HCT116 (cell line): ENCODE data around the gene VASH1. TPM values are rescaled to one million over a fixed set of nuclear protein-coding genes. Genes with fewer than 3 reads are reported as not detected.

ENCODE experiments used
- ATAC-seq: fragments of 200-7000 bp; cut with Tn5 transposase; 2 replicates; pipeline ENCODE4 v1.9.1; 2020; ENCODE audit warnings: mild to moderate bottlenecking, moderate library complexity
- BruUV-seq: library from RNA; stranded (reverse); fragments of 400-500 nt; replicated peaks from 2 replicates; lab custom pipeline; 2021; lab: Mats Ljungman, UMichigan
- CTCF ChIA-PET: fragments of 300-600 bp; sonication (Branson Sonifier 250); formaldehyde crosslinking; loops from one replicate; lab custom pipeline; 2021; ENCODE audit warnings: antibody characterized with exemption; lab: Charles Lee
- POLR2A ChIA-PET: fragments of 300-600, 350-600 bp; sonication (Branson Sonifier 250); formaldehyde crosslinking; loops from one replicate; lab custom pipeline; 2021; ENCODE audit warnings: antibody characterized with exemption; lab: Charles Lee
- RAD21 ChIA-PET, 2 experiments: fragments of 300-600 bp; sonication (Branson Sonifier 250); formaldehyde crosslinking; loops; one replicate each; lab custom pipeline; 2023; ENCODE audit warnings: low total read pairs in 2 of 2; ENCODE audit not compliant: uncharacterized antibody in 2 of 2, unreplicated experiment in 2 of 2, low non-redundant PET in 1 of 2; lab: Charles Lee
- DNase-seq: peaks from one replicate; pipeline ENCODE4 v3.0.0-alpha.2; 2010; ENCODE audit warnings: low read depth, low spot score
- H2AFZ ChIP-seq: fragments of 200-600 bp; shearing (Covaris generic), sonication (generic); 2 replicates; pipeline ENCODE4 v1.6.1; 2017; ENCODE audit warnings: low read depth, mixed run types, mixed read lengths, antibody characterized with exemption, low read length; ENCODE audit not compliant: poor library complexity, severe bottlenecking
- H3K27ac ChIP-seq: 2 replicates; pipeline ENCODE4 v1.5.1; 2012; ENCODE audit warnings: low read depth, low read length
- H3K27me3 ChIP-seq: fragments of 200-600 bp; sonication (generic); 2 replicates; pipeline ENCODE4 v1.6.1; 2016; ENCODE audit warnings: mixed run types, low read length, mixed read lengths; ENCODE audit not compliant: insufficient read depth
- H3K36me3 ChIP-seq, 2 experiments: fragments of 200-500 bp in 1 of 2; fragments of 200-600 bp in 1 of 2; sonication (Bioruptor generic) in 1 of 2; sonication (generic) in 1 of 2; 2 replicates each; pipeline versions ENCODE4 v1.5.1 to v1.6.1; 2014 to 2016; ENCODE audit warnings: low read length in 2 of 2, inconsistent platforms in 1 of 2, mixed read lengths in 1 of 2, mixed run types in 1 of 2; ENCODE audit not compliant: insufficient read depth in 2 of 2, control insufficient read depth in 1 of 2
- H3K4me1 ChIP-seq, 2 experiments: fragments of 200-600 bp in 1 of 2; sonication (generic) in 1 of 2; 2 replicates each; pipeline versions ENCODE4 v1.5.1 to v1.6.1; 2012 to 2017; ENCODE audit warnings: low read length in 2 of 2, inconsistent platforms in 1 of 2, mild to moderate bottlenecking in 1 of 2, mixed read lengths in 1 of 2, mixed run types in 1 of 2, moderate library complexity in 1 of 2; ENCODE audit not compliant: insufficient read depth in 2 of 2, control insufficient read depth in 1 of 2
- H3K4me2 ChIP-seq: fragments of 200-600 bp; sonication (generic); 2 replicates; pipeline ENCODE4 v1.6.1; 2017; ENCODE audit warnings: mixed run types, low read length, mixed read lengths
- H3K4me3 ChIP-seq, 2 experiments: fragments of 200-600 bp in 1 of 2; sonication (generic) in 1 of 2; replicated peaks in 1 of 2; 2 replicates each; pipeline ENCODE4 v1.5.1; 2011 to 2016; ENCODE audit warnings: low read length in 2 of 2, control low read depth in 1 of 2, low read depth in 1 of 2, mild to moderate bottlenecking in 1 of 2, mixed read lengths in 1 of 2, mixed run types in 1 of 2
- H3K79me2 ChIP-seq: fragments of 200-600 bp; sonication (generic); 2 replicates; pipeline ENCODE4 v1.6.1; 2017; ENCODE audit warnings: mild to moderate bottlenecking, mixed run types, low read length, moderate library complexity, mixed read lengths; ENCODE audit not compliant: insufficient read depth
- H3K9ac ChIP-seq: fragments of 200-600 bp; sonication (generic); 2 replicates; pipeline ENCODE4 v1.6.1; 2016; ENCODE audit warnings: low read length, mixed read lengths
- H3K9me2 ChIP-seq: fragments of 200-600 bp; sonication (generic), shearing (Covaris generic); 2 replicates; pipeline ENCODE4 v1.6.1; 2017; ENCODE audit warnings: mixed run types, mild to moderate bottlenecking, moderate library complexity; ENCODE audit not compliant: insufficient read depth
- H3K9me3 ChIP-seq, 2 experiments: fragments of 200-500 bp in 1 of 2; fragments of 200-600 bp in 1 of 2; sonication (Bioruptor generic) in 1 of 2; sonication (generic) in 1 of 2; 2 replicates each; pipeline ENCODE4 v1.6.1; 2014 to 2017; ENCODE audit warnings: low read length in 2 of 2, mixed read lengths in 2 of 2, inconsistent platforms in 1 of 2, low read depth in 1 of 2, mild to moderate bottlenecking in 1 of 2, mixed run types in 1 of 2, moderate library complexity in 1 of 2; ENCODE audit not compliant: control insufficient read depth in 1 of 2, insufficient read depth in 1 of 2
- H4K20me1 ChIP-seq: fragments of 200-600 bp; sonication (generic), shearing (Covaris generic); 2 replicates; pipeline ENCODE4 v1.6.1; 2017; ENCODE audit warnings: mixed run types, mild to moderate bottlenecking, moderate library complexity; ENCODE audit not compliant: insufficient read depth
- CBX3 ChIP-seq: IDR thresholded peaks from 2 replicates; pipeline ENCODE4 v1.6.1; 2012; ENCODE audit warnings: low read depth
- CEBPB ChIP-seq: IDR thresholded peaks from 2 replicates; pipeline ENCODE4 v1.6.1; 2012; ENCODE audit warnings: low read depth
- ELF1 ChIP-seq: IDR thresholded peaks from 2 replicates; pipeline ENCODE4 v1.6.1; 2012; ENCODE audit warnings: low read depth, borderline replicate concordance
- EZH2 ChIP-seq: fragments of 200-600 bp; sonication (generic); IDR thresholded peaks from 2 replicates; pipeline ENCODE4 v1.6.1; 2017; ENCODE audit warnings: antibody characterized with exemption, mixed run types
- EZH2phosphoT487 ChIP-seq: fragments of 200-600 bp; IDR thresholded peaks from 2 replicates; pipeline ENCODE4 v1.6.1; 2018; ENCODE audit warnings: antibody characterized with exemption, borderline replicate concordance
- POLR2A ChIP-seq: IDR thresholded peaks from 2 replicates; pipeline ENCODE4 v1.7.0; 2011; ENCODE audit warnings: borderline replicate concordance; ENCODE audit not compliant: insufficient read depth, insufficient read length; ENCODE audit errors: extremely low read depth
- RAD21 ChIP-seq: IDR thresholded peaks from 2 replicates; pipeline ENCODE4 v1.6.1; 2012; ENCODE audit warnings: low read depth, mild to moderate bottlenecking
- SIN3A ChIP-seq: IDR thresholded peaks from 2 replicates; pipeline ENCODE4 v1.6.1; 2012; ENCODE audit warnings: low read depth
- SP1 ChIP-seq: IDR thresholded peaks from 2 replicates; pipeline ENCODE4 v1.6.1; 2012; ENCODE audit warnings: low read depth
- SRF ChIP-seq: IDR thresholded peaks from 2 replicates; pipeline ENCODE4 v1.6.1; 2012; ENCODE audit warnings: low read depth
- TCF7L2 ChIP-seq: IDR thresholded peaks from 2 replicates; pipeline ENCODE4 v1.7.0; 2011; ENCODE audit warnings: borderline replicate concordance, inconsistent platforms; ENCODE audit not compliant: insufficient read depth, insufficient read length; ENCODE audit errors: extremely low read depth
- ZFX ChIP-seq: fragments of 450-650 bp; IDR thresholded peaks from 2 replicates; pipeline ENCODE4 v1.6.1; 2017
- ZNF274 ChIP-seq: fragments of 200-500 bp; sonication (Bioruptor generic); IDR thresholded peaks from 2 replicates; pipeline ENCODE4 v1.6.1; 2014; ENCODE audit warnings: mild to moderate bottlenecking, low read depth, low read length, inconsistent platforms
- intact Hi-C: fragments of 100-400 bp; cut with micrococcal nuclease; formaldehyde crosslinking; loops from 2 replicates; pipeline ENCODE4 v1.10.0; 2022
- total RNA-seq: library from RNA; stranded (reverse); gene quantifications from one replicate; pipeline ENCODE4 v1.2.1, GENCODE V29; 2021; ENCODE audit not compliant: unreplicated experiment
- TF ChIP-seq, protein P1 (sequence below): IDR thresholded peaks from 2 replicates; pipeline ENCODE4 v1.6.1; 2012
- TF ChIP-seq, protein P2 (sequence below): IDR thresholded peaks from 2 replicates; pipeline ENCODE4 v1.6.1; 2012
- TF ChIP-seq, protein P3 (sequence below): IDR thresholded peaks from 2 replicates; pipeline ENCODE4 v1.6.1; 2011; ENCODE audit warnings: mild to moderate bottlenecking, low read length, moderate library complexity; ENCODE audit not compliant: insufficient replicate concordance; ENCODE audit errors: extremely low read depth

The VASH1 gene
- total RNA-seq, 1 experiment from 2014 or later = 13.3 TPM

DNA sequence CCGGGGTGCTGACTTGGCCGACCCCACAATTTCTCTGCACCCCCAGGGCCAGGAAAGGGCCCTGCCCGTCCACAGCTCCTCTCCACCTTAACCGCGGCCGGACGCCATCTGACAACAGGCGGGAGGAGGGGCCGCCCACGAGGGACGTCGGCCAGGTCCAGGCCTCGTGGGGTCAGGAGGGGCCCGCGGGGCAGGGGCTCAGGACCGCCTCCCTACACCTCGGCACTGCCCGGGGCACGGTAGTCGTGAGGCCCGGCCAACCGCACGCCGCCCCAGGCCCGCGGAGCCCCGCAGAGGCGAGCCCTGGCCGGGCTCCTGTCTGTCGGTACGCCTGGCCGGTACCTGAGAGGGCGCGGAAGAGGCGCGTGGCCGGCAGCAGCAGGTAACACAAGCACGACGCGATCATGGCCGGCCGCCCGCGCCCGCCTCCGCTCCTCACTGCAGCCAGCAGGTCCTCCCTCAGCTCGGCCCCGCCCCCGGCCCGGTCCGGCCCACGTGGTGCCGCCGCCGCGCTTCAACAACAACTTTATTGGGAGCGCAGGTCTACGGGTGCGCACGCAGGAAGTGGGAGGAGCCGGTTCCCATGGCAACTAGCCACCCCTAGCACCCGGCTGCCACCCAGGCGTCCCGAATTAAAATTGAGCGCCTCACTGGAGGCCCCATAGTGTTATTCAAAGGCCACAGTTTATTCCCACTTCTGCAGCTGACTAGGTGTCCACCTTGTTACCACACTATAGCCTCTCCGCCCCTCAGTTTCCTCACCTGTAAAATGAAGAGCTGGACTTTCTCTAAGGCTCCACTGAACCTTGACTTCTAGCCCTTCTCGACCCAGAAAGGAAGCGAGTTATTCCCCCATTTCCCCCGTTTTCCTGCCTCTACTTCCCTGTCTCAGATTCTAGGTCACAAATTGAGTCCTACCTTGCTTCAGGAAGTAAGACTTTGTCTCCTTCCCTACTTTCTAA lies 51.4 kb downstream of the VASH1 start, which contains the start of gene ANGEL1 (continued):
- no peak for TF ChIP-seq ELF1
- peak; percentile 63 for TF ChIP-seq TCF7L2
- TF ChIP-seq, protein P1, sequence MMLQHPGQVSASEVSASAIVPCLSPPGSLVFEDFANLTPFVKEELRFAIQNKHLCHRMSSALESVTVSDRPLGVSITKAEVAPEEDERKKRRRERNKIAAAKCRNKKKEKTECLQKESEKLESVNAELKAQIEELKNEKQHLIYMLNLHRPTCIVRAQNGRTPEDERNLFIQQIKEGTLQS = no peak
- peak; percentile 77 for TF ChIP-seq POLR2A
- TF ChIP-seq, all 23 proteins: peak for 11

DNA sequence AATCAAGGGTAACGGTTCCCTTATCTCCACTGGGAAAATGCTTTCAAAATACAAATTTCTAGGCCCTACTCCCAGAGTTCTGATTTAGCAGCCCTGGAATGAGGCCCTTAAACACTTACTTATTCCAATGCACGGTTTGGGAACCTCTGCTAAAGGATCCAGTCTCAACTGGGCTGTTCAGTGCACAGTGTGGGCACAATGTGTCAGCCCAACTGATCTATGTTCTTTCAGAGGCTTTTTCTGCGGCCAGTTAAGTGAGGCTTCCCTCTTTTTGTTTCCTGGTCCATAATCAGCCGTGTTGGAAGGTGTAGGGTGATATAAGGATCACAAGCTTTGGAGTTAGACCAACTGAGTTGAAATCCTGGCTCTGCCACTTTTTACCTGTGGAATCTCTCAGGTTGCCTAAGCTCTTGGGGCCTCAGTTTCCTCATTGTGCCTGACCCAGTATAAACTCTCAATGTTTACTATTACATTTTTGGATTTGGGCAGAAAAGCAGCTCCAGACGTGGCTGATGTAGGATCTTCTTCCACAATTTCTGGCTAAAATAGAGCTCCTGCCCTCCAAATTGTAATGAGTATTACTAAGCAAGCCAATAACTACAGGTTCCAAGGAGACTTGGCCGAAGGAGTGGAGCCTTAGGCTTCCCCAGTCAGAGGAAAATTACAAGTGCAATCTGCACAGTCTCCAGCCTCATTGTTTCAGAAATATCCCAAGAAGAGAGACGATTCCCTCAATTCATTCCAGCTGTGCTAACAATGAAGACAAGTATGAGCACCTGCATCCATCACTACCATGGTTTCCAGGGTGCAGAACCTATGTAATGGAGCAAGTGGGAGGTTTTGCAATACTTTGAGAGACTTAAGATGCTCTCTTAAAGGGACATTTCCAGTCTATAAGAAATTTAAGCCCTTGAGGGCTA lies 53.7 kb downstream of the VASH1 start:
- no TSS peak for BruUV-seq
- DNase-seq (no peak), ATAC-seq (no peak)
- POLR2A ChIA-PET = no interaction called here
- Histone ChIP-seq H3K79me2 (peaks cover 18% of the 10 kb centered on the region), H2AFZ (no peak overlapping the region), H3K36me3 (no peaks in the 10 kb centered on the region), H3K9ac (no peak overlapping the region), H3K27me3 (peaks cover under 1% of the 10 kb centered on the region; the same call in 1 of the 2 replicates), H3K27ac (no peak overlapping the region), H4K20me1 (no peaks in the 10 kb centered on the region), H3K4me3 (no peak overlapping the region), H3K4me1 (peaks cover 9 to 20% of the 10 kb centered on the region in 2 experiments), H3K9me2 (no peaks in the 10 kb centered on the region), H3K9me3 (no peaks in the 10 kb centered on the region), H3K4me2 (no peak overlapping the region)
- intact Hi-C loops = no loop called here
- CTCF ChIA-PET = interaction anchor here (1.9 kb wide), 1 partner anchor 30 kb away, joined by 4 read pairs; no protein-coding TSS in a partner anchor
- RAD21 ChIA-PET = no interaction called here
- TF ChIP-seq, protein P2, sequence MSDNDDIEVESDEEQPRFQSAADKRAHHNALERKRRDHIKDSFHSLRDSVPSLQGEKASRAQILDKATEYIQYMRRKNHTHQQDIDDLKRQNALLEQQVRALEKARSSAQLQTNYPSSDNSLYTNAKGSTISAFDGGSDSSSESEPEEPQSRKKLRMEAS = no peak
- TF ChIP-seq, protein P1 = no peak
- TF ChIP-seq CBX3 (no peak), EZH2phosphoT487 (no peak), CEBPB (no peak), POLR2A (no peak), TCF7L2 (no peak), ELF1 (no peak), SRF (no peak), RAD21 (no peak), SIN3A (no peak), ZNF274 (no peak), ZFX (no peak), SP1 (no peak), EZH2 (no peak)
- TF ChIP-seq, protein P3, sequence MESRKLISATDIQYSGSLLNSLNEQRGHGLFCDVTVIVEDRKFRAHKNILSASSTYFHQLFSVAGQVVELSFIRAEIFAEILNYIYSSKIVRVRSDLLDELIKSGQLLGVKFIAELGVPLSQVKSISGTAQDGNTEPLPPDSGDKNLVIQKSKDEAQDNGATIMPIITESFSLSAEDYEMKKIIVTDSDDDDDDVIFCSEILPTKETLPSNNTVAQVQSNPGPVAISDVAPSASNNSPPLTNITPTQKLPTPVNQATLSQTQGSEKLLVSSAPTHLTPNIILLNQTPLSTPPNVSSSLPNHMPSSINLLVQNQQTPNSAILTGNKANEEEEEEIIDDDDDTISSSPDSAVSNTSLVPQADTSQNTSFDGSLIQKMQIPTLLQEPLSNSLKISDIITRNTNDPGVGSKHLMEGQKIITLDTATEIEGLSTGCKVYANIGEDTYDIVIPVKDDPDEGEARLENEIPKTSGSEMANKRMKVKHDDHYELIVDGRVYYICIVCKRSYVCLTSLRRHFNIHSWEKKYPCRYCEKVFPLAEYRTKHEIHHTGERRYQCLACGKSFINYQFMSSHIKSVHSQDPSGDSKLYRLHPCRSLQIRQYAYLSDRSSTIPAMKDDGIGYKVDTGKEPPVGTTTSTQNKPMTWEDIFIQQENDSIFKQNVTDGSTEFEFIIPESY = no peak
